HG03175 (cell line): ENCODE measurements around the gene MARK4.
"Not testable (repeated sequence)": the region's sequence is repeated elsewhere in the genome, so short reads cannot be mapped to it uniquely, and the experiment has no call there.

Experiments
- ATAC-seq: cut with Tn5 transposase; IDR thresholded peaks from one replicate; pipeline ENCODE4 v1.9.1; 2021; ENCODE audit warnings: mild to moderate bottlenecking, moderate library complexity; ENCODE audit not compliant: unreplicated experiment

MARK4 gene

DNA sequence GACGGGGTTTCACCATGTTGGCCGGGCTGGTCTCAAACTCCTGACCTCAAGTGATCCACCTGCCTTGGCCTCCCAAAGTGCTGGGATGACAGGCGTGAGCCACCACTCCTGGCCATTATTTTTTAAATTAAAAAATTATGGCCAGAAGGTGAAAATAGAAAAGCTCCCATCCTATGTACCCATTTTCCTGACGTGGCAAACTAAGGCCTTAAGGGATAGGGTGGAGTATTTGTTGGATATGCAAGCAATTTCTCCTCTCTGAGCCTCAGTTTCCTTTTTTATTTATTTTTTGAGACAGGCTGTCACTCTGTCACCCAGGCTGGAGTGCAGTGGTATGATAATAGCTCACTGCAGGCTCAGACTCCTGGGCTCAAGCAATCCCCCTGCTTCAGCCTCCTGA, 83.8 kb downstream of the MARK4 start:
- not testable (repeated sequence) for ATAC-seq

DNA sequence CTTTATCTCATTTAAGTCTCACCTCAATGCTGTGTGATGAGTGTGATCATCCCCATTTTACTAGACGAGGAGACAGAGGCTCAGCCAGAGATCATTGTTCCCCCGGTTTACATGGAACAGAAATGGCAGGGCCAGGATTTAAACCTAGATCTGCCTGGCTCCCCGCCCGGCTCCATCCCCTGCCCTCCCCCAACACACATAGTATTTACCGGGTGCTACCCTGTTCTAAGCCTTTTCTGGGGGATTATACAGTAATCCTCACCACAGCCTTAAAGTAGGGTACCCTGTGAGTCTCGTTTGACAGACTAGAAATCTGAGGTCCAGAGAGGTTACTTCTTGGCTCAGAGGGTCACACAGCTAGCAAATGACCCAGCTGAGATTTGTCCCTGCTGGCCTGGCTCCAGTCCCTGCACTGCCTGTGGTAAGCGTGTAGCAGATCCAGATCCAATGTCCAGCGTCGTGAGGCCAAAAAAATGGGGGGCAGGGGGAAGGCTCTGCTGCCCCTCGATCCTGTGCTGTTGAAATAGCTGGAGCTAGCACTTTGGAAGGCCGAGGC, 85.7 kb downstream of the MARK4 start:
- ATAC-seq: no peak

DNA sequence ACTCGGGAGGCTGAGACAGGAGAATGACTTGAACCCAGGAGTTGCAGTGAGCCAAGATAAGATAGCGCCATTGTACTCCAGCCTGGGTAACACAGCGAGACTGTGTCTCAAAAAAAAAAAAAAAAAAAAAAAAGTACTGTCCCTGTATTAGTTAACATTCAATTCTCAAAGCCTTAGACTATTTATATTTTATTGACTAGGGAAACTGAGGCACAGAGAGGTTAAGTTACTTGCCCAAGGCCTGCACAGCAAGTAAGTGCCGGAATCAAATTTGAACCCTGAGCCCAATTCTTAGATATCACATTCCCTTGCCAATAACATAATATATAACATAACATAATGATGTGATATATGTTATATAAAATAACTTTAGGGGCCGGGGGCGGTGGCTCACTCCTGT, 88.6 kb downstream of the MARK4 start:
- ATAC-seq: no peak

DNA sequence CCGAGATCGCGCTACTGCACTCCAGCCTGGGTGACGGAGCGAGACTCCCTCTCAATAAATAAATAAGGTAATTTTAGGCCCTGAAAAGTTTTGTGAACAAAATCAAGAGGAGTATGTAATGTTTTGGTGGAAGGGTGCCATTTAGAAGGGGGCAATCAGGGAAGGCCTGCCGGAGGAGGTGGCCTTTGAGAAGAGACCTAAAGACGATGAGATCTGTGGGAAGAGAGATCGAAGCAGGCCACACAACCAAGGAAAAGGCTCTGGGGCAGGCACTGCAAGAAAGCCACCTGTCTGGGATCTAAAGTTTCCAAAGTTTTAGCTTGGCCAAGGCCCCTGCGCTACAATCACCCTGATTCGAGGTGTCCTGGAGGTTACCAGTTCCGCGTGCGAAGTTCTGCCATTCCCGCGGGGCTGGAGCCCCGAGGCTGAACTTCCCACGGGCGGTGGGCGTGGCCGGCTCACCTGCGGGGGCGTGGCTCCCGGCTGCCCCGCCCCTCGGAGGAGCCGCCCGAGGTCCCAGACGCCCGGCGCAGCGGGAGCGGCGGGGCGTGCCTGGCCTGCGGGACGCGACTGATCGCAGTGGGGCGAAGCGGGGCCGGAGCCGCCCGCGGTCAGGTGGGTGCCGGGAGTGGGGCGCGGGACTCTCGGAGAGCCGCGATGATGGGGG, 89.3 kb downstream of the MARK4 start, which contains the start of gene KLC3:
Gene KLC3, plus strand, starts transcription at position 519 of the 667 bp plus-strand sequence. CDS start 4,792 bp downstream, outside the sequence.
- no peak for ATAC-seq

DNA sequence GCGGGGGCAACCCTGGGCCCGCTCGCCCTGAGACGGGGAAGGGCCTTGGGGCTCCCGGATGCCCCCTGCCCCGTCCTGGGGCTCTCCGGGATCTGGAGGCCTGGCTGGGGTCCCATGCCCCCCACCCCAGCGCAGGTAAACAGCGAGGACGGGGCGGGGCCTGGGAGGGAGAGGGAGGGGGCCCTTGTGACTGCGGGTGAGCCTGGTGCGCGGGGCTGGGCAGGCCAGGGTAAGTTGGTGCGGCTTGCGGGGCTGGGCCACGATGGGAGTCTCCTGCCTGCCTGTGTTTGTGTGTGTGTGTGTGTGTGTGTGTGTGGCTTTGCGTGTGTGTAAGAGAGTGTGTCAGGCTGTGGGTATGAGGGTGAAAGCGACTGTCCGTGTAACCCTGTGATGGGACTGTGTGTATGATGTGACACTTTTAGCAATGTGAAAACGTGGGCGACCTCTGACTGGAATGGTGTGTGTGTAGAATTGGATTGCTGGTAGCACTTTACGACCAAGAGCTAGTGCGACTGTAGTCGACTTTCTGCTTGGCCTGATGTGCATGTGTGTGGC, 89.9 kb downstream of the MARK4 start:
- ATAC-seq: no peak

DNA sequence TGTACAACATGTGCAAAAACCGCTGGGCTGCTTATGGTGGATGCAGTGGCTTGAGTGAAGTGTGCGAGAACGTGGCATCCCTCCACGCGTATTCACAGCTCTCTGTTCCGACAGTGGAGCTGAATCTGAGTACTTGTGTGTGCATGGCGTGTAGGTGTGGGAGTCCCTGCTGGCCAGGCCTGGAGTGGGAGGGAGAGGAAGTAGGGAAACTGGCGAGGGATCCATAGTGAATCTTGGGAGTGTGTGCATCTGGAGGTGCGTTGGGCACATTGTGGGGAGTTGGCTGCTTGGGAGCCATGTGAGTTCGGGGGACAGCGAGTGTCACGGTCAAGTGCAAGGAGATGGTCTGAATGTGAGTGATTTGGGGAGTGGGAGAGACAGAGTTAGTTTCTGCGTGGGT, 91.8 kb downstream of the MARK4 start:
- no peak for ATAC-seq

DNA sequence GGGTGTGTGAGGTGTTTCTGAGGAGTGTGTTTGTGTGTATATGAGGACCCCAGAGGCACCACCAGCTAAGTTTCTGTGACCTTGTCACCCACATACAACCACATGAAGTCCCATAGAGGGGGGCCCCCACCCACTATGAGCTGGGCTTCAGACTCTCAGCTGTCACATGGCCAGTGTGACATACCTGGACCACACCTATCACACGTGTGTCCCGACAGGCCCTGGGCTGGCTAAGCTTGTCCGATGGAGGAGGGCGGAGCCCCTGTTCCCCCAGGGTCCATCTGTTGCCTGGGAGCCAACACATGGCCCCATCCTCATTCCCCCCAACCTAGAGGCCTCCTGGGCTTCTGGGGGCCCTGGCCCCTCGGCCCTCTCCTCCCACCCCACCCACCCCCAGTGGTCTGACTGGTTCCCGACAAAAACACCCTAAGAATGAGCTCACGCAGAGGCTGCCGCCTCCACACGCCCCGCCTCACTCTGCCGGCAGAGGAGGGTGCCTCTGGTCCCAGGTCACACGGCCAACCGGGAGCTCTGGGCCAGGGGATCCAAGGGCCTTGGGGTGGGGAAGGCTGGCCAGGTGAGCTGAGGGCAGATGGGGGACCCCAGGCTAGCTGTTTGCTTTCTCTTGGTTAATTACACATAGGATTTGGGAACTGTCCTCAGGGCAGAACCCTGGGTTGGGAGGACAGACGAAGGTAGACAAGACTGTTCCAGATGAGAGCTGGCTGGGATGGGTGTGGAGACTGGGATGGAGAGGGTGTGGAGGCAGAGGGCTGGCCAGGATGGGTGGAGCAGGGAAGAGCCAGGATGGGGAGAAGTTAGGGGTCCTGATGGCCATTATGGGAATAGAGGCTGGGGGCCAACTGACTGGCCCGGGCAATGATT, 93.8 kb downstream of the MARK4 start:
- ATAC-seq: no peak

DNA sequence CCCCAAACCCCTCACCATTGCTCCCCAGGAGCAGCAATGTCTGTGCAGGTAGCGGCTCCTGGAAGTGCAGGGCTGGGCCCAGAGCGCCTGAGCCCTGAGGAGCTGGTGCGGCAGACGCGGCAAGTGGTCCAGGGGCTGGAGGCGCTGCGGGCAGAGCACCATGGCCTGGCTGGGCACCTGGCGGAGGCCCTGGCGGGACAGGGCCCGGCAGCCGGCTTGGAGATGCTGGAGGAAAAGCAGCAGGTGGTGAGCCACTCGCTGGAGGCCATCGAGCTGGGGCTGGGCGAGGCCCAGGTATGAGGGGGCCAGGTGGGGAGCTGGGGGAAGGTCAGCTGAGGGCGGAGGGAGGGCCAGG, 94.4 kb downstream of the MARK4 start:
- ATAC-seq: no peak

DNA sequence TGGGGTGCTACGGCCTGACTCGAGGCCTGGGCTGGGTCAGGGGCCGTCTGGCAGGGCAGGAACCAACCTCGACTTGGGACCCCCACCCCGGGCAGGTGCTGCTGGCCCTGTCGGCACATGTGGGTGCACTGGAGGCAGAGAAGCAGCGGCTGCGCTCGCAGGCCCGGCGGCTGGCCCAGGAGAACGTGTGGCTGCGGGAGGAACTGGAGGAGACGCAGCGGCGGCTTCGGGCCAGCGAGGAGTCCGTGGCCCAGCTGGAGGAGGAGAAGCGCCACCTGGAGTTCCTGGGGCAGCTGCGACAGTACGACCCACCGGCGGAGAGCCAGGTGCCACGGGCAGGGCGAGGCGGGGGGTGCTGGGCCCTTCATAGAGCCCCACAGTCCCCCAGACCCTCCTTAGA, 95.4 kb downstream of the MARK4 start:
- no peak for ATAC-seq

DNA sequence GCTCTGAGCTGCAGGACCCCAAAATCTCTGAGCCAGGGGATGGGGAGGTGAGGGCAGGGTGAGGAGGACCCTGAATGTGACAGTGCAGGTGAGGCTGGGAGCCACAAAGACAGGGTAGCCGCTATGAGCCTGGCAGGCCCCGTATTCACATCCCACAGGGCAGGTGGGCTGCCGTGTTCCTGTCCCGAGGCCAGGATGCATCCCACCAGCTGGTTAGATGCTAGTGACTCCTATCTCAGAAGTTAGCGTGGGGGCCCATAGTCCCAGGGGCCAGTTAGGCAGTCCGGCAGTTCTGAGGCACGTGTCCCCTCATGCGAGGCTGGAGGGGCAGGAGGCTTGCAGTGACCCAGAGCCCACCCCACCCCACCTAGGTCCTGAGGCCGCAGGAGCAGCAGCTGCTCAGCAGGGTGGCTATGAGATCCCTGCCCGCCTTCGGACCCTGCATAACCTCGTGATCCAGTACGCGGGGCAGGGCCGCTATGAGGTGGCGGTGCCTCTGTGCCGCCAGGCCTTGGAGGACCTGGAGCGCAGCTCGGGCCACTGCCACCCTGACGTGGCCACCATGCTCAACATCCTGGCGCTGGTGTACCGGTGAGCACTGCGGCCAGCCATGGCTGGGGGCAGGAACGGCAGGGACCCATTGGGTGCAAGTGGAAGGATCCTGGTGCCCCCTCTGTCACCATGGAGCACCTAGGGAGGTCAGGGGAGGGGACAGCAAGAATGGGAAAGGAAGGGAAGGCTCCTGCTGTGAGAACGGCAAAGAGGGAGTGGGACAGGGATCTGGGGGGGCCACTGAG, 96.7 kb downstream of the MARK4 start:
- no peak for ATAC-seq

DNA sequence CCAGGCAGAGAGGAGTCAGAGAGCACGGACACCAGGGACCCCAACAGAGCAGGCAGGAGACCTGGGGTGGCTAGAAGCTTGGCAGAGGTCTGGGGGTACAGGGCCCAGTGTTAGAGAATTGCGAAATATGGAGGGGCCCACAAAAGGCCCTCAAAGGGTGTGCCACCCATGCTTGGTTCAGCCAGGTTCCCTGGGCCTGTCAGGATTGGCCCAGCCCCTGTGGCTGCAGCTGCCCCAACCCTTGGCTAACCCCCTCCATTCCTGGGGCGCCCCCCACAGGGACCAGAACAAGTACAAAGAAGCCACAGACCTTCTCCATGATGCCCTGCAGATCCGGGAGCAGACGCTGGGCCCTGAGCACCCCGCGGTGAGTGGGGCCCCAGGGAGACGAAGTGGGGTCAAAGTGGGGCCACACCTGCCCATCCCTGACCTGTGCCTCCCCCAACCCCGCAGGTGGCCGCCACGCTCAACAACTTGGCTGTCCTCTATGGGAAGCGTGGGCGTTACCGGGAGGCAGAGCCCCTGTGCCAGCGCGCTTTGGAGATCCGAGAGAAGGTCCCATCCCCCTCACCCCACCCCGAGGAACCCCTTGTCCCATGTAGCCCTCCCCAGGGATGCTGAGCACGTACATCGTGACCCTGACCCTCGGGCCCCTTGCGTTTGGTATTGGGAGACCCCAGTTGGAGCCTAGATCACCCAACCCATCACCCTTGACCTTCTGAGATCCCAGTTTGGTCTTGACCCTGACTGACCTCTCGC, 97.5 kb downstream of the MARK4 start:
- no peak for ATAC-seq

DNA sequence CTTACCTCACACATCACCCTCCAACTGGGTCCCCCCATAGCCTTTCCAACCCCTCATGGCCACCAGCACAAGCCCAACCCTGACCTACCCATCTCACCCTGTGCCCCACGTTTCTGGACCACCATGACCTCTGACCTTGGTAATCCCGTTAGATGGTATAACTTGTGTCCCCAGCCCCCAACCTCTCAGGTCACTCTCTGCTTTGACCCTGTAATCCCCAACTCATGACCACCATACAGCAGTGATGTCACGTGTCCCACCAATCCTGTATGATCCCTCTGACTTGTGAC, 98.0 kb downstream of the MARK4 start:
- ATAC-seq: no peak

DNA sequence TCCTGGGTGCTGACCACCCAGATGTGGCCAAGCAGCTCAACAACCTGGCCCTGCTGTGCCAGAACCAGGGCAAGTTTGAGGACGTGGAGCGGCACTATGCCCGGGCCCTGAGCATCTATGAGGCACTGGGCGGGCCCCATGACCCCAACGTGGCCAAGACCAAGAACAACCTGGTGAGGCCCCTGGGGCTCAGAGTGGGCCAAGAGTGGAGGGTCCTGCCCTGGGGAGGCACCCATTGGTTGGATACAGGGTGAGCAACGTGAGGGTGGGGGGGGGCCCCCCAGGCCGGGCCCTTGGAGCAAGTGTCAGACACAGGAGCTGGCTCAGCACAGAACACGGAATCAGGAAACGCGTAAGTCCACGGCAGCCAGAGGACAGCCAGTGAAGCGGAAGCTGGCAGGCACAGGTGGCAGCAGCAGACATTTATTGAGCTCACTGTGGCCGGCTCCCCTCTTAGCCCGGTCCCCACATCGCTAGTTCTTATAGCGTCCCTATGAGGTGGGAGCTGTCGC, 98.4 kb downstream of the MARK4 start:
- ATAC-seq: no peak

DNA sequence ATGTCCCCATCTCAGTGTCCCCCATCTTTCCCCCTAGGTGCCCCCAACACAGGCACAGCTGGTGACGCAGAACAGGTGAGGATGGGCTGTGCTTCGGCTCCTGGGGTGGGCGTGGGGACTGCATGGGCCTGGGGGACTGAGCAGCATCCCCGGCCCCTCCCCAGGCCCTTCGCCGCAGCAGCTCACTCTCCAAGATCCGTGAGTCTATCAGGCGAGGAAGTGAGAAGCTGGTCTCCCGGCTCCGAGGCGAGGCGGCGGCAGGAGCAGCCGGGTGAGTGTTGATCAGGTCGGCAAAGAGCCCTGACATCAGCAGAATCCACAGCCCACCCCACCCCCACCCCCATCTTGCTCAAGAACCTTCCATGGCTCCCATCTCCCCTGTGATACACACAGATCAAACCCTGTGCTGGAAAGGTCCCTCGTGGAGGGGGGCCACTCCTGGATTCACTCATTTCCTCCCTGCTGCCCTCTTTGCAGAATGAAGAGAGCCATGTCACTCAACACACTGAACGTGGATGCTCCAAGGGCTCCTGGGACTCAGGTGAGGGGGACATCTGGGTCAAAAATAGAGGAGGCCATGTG, 99.5 kb downstream of the MARK4 start:
- no peak for ATAC-seq

DNA sequence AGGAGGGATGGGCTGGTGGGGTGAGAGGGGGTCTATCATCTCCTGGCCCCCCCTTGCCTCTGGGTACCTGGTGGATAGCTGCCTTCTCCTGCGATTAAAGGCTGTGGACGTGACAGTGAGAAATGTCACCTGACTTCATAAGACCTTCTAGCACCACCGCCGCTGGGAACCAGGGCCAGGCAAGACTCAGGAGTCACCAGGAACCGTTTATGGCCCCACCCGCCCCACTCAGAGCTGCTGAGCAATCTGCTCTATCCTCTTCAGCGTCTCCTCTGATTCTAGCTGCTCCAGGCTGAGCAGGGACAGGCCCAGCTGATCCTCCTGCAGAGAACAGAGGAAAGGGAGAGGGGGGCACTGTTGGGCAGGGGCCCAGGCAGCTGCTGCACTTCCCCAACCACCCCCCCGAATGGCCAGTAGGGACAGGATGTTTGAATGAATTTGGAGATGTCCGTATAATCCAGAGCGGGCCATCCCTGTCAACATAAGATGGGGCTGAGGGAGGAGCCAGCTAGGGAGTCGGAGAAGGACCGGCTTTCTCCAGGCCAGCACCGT, 100.4 kb downstream of the MARK4 start:
- no peak for ATAC-seq

DNA sequence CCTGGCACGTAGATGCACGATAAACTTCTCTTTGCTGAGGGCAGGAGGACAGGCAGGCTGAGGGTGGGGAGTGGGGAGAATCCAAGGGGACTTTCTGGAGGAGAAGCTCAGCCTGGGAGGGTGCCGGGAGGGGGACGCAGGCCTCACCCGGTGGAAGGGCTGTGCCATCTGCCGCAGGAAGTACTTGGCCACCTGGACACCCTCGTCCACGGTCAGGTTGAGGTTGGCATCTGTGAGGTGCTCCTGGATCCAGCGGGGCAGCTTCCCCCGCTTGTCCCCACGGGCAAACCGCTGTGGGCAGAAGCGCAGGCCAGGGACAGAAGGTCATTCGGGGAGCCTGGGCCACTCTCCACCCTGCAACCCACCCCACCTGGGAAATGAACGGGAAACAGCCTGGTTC, 101.0 kb downstream of the MARK4 start:
- no peak for ATAC-seq

DNA sequence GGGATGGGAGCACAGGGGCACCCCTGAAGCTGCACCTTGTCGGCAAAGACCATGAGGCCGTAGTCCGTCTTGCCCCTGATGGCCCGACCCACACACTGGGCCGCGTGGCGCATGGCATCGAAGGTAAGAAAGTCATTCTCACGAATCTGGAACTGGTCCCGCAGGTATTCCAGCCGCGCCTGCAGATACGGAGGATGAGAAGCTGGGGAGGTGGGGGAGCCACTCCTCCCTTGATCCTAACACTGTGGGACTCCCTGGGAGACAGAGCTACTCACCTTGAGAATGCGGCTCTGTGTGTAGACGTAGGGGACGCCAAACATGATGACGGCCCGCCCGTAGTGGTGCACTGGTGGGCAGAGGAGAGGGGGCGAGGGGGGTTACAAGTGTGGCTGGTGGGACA, 101.4 kb downstream of the MARK4 start:
- no peak for ATAC-seq

DNA sequence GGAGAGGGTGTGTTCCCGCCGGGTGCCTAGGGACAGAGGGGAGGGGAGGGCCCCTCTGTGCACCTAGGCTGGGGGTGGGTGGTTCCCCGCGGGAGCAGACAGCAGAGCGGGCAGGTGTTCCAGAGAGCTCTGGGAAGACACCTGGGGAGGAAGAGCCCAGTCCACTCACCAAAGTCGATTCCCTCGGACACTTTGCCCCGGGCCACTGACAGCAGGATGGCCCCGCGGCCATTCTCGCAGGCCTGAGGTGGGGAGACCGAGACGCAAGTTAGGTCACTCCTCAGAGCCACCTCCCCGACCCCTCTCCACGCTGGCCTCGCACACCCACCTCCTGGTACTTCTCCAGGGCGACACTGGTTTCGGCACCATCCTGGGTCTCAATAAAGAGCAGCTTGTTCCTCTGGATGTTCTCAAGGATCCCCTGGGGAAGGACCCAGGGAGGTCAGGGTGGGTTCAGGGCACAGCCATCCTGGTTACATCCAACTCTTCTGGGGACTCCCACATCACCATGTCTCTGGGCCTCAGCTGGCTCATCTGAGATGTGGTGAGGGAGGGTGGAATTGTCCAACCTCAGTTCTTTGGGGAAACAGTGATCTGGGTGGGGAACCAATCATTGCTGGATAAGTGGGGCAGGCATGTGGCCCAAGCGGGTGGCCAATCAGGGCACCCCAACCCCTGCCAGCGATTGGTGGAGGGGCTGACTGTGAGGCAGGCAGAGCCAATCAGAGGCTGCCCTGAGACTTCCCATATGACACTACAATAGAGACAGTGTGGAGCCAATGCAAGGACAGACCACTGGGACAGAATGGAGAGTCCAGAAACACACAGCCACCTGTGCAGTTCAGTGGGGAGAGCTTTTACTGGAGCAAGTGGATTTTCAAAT, 102.1 kb downstream of the MARK4 start:
- no peak for ATAC-seq
